Measurements from ENCODE around the gene RABGGTA.
A peak's percentile ranks its signal among the peaks of the same experiment; 100 is the strongest.
"Not testable (repeated sequence)": the region's sequence is repeated elsewhere in the genome, so short reads cannot be mapped to it uniquely, and the experiment has no call there.

RABGGTA gene

GRCh38 chr14:24260026-24260779 lies 11.2 kb downstream of the RABGGTA start:
- DNase-seq, result no peak

DNA sequence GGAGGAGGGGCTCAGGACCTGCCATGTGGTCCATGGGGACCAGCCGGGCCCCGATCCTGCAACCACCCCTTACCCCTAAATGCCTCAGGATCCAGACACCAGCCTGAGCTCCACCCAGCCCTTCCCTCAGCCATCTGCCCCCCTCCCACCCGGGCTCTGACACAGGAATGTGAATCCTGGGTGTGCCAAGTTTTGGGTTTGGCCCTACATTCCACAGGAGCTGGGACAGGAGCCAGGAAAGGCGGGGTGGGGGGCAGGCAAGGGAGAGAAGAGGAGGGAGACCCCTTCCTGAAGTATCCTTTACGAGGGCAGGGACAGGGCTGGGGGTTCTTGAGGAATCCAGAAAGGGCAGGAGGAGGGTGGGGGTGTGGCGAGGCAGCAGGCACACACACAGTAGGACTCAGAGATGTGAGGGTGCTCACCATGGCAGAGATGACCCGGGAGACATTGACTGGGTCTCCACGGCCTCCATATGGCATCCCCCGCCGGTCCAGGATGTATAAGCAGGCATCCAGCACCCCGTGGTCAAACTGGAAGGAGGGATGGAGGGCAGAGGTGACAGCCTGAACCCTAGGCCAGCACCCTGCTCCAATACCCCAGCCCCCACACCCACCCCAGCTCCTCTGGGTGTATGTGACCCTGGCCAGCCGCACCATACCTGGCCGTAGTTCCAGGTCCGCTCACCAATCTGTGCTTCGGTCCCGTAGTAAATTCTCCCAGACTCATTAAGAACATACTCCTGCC lies 11.9 kb downstream of the RABGGTA start:
- DNase-seq, result no peak

GRCh38 chr14:24258548-24259265 lies 12.7 kb downstream of the RABGGTA start:
- DNase-seq, result no peak

DNA sequence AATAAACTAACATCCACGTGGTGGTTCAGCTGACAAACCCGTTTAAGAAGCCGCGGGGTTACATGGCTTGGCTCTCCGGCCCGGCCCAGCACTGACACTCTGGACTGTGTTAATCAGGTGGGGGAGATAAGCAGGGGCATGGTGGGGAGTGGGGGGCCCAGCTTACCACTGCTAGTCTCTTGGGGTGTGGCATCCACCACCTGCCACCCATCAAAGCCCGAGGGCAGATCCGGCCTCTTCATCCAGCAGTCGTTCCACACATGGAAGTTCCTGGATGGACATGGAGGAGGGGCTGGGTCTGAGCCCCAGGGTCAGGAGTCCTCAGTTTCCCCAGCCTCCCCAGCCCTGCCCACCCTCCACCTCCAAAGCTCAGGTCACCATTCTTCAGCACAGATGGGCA lies 13.3 kb downstream of the RABGGTA start:
- no peak for DNase-seq

DNA sequence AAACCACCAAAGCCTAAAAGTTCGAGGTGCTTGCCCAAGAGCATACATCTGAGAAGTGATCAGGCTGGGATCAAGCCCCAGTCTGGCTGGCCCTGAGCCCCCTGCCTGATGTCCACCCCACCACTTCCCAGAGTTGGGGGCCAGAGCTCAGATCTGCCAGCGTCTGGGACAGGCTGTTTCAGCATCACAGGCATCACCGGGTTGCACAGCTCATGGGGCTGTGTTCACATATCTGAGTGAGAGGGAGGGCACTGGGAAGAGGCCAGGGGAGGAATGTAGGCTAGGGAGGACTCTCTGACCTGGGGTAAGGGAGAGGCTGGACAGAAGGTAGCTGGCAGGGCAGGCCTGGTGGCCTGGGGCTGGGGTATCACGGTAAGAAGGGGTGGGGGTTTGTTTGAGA lies 14.4 kb downstream of the RABGGTA start:
- DNase-seq, result no peak

- DNase-seq, result no peak
Measured at GRCh38 chr14:24255931-24256711, 15.3 kb downstream of the RABGGTA start.

GRCh38 chr14:24255438-24255837 lies 16.0 kb downstream of the RABGGTA start:
- DNase-seq, result no peak

GRCh38 chr14:24254630-24255392 lies 16.6 kb downstream of the RABGGTA start:
- DNase-seq, result no peak

DNA sequence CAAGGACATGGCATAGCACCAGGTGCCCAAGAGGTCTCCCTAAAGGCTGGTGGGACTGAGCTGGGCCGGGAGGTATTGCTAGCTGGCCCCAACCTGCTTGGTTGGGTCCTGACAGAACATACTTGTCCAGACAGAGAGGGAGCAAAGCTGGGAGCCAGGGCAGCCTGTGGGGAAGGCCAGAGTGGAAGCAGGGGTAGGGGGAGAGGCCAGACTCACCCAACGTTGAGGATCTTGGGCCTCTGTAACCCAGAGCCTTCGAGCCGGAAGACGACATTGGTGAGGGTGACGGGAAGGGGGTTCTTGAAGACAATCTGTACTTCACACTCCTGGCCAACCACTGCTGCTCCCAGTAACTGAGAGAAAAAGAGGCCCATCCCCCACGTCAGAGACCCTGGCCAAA lies 17.5 kb downstream of the RABGGTA start:
- no peak for DNase-seq

- no peak for DNase-seq
Measured at GRCh38 chr14:24252289-24253124, 18.9 kb downstream of the RABGGTA start.

DNA sequence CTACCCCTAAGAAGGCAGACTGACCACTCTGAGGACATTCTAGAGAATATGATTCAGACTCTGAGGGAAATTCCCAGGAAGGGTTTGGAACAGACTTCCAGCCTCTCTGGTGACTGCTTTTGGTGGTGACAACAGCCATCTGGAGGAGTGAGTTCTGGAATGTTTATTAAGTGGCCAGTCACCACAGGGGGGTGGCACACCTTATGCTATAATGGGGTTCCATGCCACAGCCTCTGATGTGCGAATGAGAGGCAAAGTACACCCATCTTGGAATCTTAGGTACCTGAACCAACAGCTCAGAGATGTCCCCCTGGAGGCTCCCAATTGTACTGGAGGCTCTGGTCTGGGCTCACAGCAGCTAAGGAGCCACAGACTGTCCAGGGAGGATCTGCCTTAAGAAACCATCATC lies 19.5 kb downstream of the RABGGTA start:
- no peak for DNase-seq

DNA sequence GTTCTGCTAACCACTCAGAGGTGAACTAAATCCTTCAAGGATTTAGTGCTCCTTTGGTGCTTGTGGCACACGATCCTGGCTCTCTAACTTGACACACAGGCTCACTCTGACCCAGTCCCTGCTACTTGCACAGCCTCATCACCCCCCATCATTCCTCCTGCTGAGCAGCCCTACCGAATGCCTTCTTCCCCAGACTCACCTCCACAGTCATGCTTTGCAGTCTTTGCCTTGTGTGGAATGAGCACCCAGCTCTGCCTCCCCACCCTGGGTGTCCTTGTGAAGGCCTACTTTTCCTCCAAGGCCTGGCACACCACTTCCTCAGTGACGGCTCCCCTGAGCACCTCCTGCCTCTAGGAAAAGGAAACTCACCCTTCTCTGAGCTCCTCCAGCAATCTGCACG lies 21.0 kb downstream of the RABGGTA start:
- no peak for DNase-seq

- no peak for DNase-seq
Measured at GRCh38 chr14:24249230-24250021, 22.0 kb downstream of the RABGGTA start.

DNA sequence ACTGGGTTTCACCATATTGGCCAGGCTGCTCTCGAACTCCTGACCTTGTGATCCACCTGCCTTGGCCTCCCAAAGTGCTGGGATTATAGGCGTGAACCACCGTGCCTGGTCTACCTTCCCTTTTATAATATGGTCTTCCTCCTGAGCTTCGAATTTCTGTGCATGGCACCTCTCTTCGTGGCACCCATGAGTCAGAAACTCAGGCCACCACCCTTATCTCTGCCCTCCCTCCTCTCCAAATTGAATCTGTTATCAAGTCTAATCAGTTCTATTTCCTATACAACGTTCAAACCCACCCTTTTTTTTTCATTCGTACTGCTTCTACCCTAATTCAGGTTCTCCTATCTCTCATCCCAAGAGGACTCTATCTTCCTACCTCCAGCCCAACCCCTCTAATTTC lies 24.0 kb downstream of the RABGGTA start:
- DNase-seq, result no peak

GRCh38 chr14:24246765-24247212 lies 24.6 kb downstream of the RABGGTA start:
- DNase-seq, result no peak

DNA sequence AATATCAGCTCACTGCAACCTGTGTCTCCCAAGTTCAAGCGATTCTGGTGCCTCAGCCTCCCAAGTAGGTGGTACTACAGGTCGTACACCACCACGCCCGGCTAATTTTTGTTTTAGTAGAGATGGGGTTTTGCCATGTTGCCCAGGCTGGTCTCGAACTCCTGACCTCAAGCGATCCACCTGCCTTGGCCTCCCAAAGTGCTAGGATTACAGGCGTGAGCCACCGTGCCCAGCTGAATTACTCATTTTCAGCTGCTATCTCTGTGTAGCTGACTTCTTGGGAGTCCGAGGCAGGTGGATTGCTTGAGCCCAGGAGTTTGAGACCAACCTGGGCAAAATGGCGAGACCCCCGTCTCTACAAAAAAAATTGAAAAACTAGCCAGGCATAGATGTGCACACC lies 26.0 kb downstream of the RABGGTA start:
- not testable (repeated sequence) for DNase-seq

- DNase-seq, result no peak
Measured at GRCh38 chr14:24243336-24243836, 28.0 kb downstream of the RABGGTA start.

- DNase-seq, result peak; percentile 96
Measured at GRCh38 chr14:24241829-24242443, 29.5 kb downstream of the RABGGTA start.

DNA sequence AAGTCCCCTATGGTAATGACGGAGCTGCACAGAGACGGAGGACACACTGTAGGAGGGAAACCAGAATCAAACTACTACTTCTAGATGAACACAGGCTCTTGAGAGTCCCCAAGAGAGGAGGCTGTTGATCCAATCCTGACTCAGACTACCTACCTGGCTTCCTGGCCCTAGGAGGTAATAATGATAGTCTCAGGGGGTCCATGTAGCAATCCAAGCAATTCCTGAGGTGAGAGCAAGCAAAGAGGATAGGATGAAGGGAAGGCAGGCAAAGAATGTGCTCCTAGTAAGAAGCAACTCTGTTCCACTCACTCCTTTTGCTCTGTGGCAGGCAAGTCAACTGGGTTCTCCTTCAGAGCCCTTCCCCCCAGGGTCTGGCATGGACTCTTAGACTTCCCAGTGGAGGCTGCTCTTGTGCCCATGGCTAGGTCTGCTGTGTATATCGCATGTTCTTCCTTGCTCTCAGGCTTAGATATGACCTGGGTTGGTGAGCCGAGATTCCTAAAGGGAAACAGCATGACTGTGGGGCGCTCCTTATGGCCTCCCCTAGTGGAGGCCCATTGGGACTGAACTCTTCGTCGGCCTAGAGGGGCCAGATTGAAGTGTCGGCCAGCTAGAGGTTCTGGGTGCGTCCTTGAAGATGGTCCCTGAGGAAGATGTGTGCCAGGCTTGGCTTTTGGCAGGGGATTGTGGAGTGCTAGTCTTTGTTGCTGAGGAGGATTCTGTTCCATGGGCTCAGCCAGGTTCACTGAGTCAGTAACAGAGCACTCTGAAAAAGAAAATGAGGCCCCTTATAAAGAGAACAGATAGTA lies 31.1 kb downstream of the RABGGTA start:
- DNase-seq, result no peak

Data from NK-92 treated with Interleukin-12 subunit alpha and Interleukin-12 subunit beta, amount 100 ng/mL, for 24 hours (cell line).